NB4 (cell line): ENCODE results near the gene ASGR2.
A peak's percentile ranks its signal among the peaks of the same experiment; 100 is the strongest.
"Not testable (repeated sequence)": the region's sequence is repeated elsewhere in the genome, so short reads cannot be mapped to it uniquely, and the experiment has no call there.

Experiments
- DNase-seq: peaks from one replicate; pipeline ENCODE4 v3.0.0; 2010; ENCODE audit warnings: low read depth
- H3K4me3 ChIP-seq: one replicate; pipeline ENCODE4 v1.5.1; 2011; ENCODE audit warnings: mild to moderate bottlenecking, low read depth, low read length, moderate library complexity
- MAX ChIP-seq: IDR thresholded peaks from 2 replicates; pipeline ENCODE4 v1.6.1; 2011; ENCODE audit warnings: low read depth, low read length
- MYC ChIP-seq: IDR thresholded peaks from 2 replicates; pipeline ENCODE4 v1.6.1; 2011; ENCODE audit warnings: low read depth, low read length
- POLR2A ChIP-seq: IDR thresholded peaks from 2 replicates; pipeline ENCODE4 v1.6.1; 2011; ENCODE audit warnings: mild to moderate bottlenecking; ENCODE audit not compliant: insufficient read length; ENCODE audit errors: extremely low read depth
- TF ChIP-seq, protein P1 (sequence below): IDR thresholded peaks from one replicate; pipeline ENCODE4 v1.5.1; 2012; ENCODE audit warnings: low read depth, low read length

ASGR2 gene

DNA sequence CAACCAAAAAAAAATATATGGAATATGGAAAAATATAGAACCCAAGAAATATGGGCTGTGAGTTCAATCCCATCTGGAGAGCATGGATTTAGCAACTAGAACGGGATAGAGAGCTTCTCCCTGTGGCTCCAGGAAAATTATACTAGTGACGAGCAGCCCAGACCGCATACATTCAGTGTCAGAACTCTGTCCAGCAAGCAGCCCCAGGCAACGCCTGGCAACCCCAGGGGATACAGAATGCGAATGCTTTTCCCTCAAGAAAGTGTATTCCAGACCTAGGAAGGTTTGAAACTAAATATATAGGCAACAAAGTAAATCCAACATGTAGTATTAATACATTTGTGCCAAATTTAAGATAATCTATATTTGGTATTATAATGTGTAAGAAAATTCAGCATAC is 13.5 kb upstream of the ASGR2 start:
- TF ChIP-seq, protein P1, sequence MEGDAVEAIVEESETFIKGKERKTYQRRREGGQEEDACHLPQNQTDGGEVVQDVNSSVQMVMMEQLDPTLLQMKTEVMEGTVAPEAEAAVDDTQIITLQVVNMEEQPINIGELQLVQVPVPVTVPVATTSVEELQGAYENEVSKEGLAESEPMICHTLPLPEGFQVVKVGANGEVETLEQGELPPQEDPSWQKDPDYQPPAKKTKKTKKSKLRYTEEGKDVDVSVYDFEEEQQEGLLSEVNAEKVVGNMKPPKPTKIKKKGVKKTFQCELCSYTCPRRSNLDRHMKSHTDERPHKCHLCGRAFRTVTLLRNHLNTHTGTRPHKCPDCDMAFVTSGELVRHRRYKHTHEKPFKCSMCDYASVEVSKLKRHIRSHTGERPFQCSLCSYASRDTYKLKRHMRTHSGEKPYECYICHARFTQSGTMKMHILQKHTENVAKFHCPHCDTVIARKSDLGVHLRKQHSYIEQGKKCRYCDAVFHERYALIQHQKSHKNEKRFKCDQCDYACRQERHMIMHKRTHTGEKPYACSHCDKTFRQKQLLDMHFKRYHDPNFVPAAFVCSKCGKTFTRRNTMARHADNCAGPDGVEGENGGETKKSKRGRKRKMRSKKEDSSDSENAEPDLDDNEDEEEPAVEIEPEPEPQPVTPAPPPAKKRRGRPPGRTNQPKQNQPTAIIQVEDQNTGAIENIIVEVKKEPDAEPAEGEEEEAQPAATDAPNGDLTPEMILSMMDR, result no peak
- TF ChIP-seq MYC (no peak), POLR2A (no peak), MAX (no peak)

DNA sequence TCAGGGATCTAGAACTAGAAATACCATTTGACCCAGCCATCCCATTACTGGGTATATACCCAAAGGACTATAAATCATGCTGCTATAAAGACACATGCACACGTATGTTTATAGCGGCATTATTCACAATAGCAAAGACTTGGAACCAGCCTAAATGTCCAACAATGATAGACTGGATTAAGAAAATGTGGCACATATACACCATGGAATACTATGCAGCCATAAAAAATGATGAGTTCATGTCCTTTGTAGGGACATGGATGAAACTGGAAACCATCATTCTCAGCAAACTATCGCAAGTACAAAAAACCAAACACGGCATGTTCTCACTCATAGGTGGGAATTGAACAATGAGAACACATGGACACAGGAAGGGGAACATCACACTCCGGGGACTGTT is 12.9 kb upstream of the ASGR2 start:
- not testable (repeated sequence) for DNase-seq

More for the DNA sequence above, 13.5 kb upstream of the ASGR2 start:
- no peak overlapping the region for H3K4me3 ChIP-seq
- DNase-seq, result no peak

DNA sequence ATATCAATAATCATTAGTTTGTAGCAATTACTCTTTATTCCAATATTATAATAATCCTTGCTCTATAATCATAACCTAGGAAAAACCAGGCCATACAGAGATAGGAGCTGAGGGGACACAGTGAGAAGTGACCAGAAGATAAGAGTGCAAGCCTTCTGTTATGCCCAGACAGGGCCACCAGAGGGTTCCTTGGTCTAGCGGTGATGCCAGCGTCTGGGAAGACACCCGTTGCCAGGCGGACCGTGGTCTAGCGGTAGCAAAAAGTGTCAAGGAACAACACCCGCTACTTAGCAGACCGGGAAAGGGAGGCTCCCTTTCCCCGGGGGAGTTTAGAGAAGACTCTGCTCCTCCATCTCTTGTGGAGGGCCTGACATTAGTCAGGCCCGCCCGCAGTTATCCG is 11.8 kb upstream of the ASGR2 start:
- not testable (repeated sequence) for H3K4me3 ChIP-seq, DNase-seq

More for the DNA sequence above, 12.9 kb upstream of the ASGR2 start:
- not testable (repeated sequence) for H3K4me3 ChIP-seq

- no peak overlapping the region for H3K4me3 ChIP-seq
- TF ChIP-seq, protein P1, result no peak
- TF ChIP-seq POLR2A (no peak), MYC (no peak), MAX (no peak)
- DNase-seq, result no peak
Measured at GRCh38 chr17:7124923-7125322, 10.3 kb upstream of the ASGR2 start.

DNA sequence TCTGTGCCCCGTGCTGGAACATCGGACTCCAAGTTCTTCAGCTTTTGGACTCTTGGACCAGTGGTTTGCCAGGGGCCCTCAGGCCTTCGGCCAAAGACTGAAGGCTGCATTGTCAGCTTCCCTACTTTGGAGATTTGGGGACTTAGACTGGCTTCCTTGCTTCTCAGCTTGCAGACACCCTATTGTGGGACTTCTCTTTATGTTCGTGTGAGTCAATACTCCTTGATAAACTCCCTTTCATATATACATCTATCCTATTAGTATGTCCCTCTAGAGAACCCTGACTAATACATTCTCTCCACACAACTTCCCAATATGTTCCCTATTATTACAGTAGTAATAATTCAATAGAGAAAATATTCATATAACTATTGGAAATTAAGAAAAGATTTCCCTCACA is 9.2 kb upstream of the ASGR2 start:
- no peak overlapping the region for H3K4me3 ChIP-seq
- no peak for DNase-seq
- TF ChIP-seq POLR2A (no peak), MAX (no peak), MYC (no peak)
- TF ChIP-seq, protein P1, result no peak

GRCh38 chr17:7122381-7122780 is 7.8 kb upstream of the ASGR2 start:
- TF ChIP-seq, protein P1, result no peak
- TF ChIP-seq MAX (no peak), POLR2A (no peak), MYC (no peak)
- no peak overlapping the region for H3K4me3 ChIP-seq
- DNase-seq, result no peak

DNA sequence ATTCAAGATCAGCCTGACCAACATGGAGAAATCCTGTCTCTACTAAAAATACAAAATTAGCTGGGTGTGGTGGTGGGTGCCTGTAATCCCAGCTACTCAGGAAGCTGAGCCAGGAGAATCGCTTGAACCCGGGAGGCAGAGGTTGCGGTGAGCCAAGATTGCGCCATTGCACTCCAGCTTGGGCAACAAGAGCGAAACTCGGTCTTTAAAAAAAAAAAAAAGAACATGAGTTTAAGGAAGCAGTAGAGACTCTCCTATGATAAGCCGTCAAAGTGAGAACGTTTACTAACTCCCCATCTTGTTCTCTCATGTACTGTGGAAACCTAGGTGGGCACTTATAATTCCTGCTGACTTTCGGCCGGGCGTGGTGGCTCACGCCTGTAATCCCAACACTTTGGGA is 6.0 kb upstream of the ASGR2 start:
- DNase-seq, result peak; percentile 75
- not testable (repeated sequence) for H3K4me3 ChIP-seq

DNA sequence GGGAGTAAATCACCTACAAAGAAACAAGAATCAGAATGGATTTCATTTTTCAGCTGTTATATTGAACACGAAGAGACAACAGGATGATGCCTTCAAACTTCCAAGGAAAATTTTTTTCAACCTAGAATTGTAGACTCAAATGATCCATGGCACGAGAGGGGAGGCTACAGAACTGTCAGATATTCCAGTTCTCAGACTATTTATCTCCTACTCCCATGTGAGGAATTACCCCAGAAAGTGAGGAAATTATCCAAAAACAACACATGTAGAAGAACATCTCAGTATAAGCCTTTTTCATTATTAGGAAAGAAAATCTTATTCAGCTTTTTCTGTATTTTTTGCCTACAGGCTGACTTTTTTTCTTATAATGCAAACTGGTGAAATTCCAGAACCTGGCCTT is 5.5 kb upstream of the ASGR2 start:
- DNase-seq, result no peak

More for the DNA sequence above, 5.5 kb upstream of the ASGR2 start:
- TF ChIP-seq MYC, result no peak
- TF ChIP-seq, protein P1, result no peak
- TF ChIP-seq MAX, result no peak
- TF ChIP-seq POLR2A, result no peak
- no peak overlapping the region for H3K4me3 ChIP-seq
